Neural cell (in vitro differentiated cells): ENCODE data around the gene PECR. TPM values are rescaled to one million over a fixed set of nuclear protein-coding genes. Genes with fewer than 3 reads are reported as not detected.

ENCODE experiments used
- H2AFZ ChIP-seq: fragments of 200-600, 300-800 bp; sonication (generic), shearing (Covaris generic); 2 replicates; pipeline ENCODE4 v1.6.0; 2014; ENCODE audit warnings: low read depth, mild to moderate bottlenecking, antibody characterized with exemption, low read length, moderate library complexity
- H3F3A ChIP-seq: fragments of 200-600 bp; shearing (Covaris generic); 2 replicates; pipeline ENCODE4 v1.6.1; 2016; ENCODE audit warnings: mild to moderate bottlenecking, moderate library complexity, mixed read lengths, antibody characterized with exemption, low read length; ENCODE audit not compliant: insufficient read depth, poor library complexity, severe bottlenecking
- H3K27ac ChIP-seq: fragments of 200-600, 300-800 bp; sonication (generic), shearing (Covaris generic); 2 replicates; pipeline ENCODE4 v1.5.1; 2014; ENCODE audit warnings: mild to moderate bottlenecking, low read length, moderate library complexity
- H3K27me3 ChIP-seq: fragments of 300-800, 200-600 bp; sonication (generic), shearing (Covaris generic); 2 replicates; pipeline ENCODE4 v1.6.0; 2014; ENCODE audit warnings: mild to moderate bottlenecking, low read depth, low read length, moderate library complexity; ENCODE audit not compliant: insufficient read depth
- H3K36me3 ChIP-seq: fragments of 300-800, 200-600 bp; sonication (generic), shearing (Covaris generic); 2 replicates; pipeline ENCODE4 v1.5.1; 2014; ENCODE audit warnings: mild to moderate bottlenecking, antibody characterized with exemption, low read length, moderate library complexity; ENCODE audit not compliant: insufficient read depth
- H3K4me2 ChIP-seq: fragments of 300-800, 200-600 bp; sonication (generic), shearing (Covaris generic); 2 replicates; pipeline ENCODE4 v1.6.0; 2014; ENCODE audit warnings: mild to moderate bottlenecking, low read length
- H3K4me3 ChIP-seq: fragments of 300-800, 200-600 bp; sonication (generic), shearing (Covaris generic); 2 replicates; pipeline ENCODE4 v1.5.1; 2014; ENCODE audit warnings: mild to moderate bottlenecking, low read length, moderate library complexity
- H3K79me2 ChIP-seq: fragments of 200-600 bp; shearing (Covaris generic); replicated peaks from 2 replicates; pipeline ENCODE4 v1.6.0; 2014; ENCODE audit warnings: mild to moderate bottlenecking, low read length, moderate library complexity; ENCODE audit not compliant: insufficient read depth
- H3K9ac ChIP-seq: fragments of 300-800, 200-600 bp; sonication (generic), shearing (Covaris generic); 2 replicates; pipeline ENCODE4 v1.6.1; 2016; ENCODE audit warnings: mild to moderate bottlenecking, low read length, mixed read lengths
- H3K9me2 ChIP-seq: fragments of 200-600 bp; shearing (Covaris generic); 2 replicates; pipeline ENCODE4 v1.6.1; 2016; ENCODE audit warnings: mild to moderate bottlenecking, low read length, mixed read lengths; ENCODE audit not compliant: insufficient read depth
- H3K9me3 ChIP-seq: fragments of 200-600, 300-800 bp; sonication (generic), shearing (Covaris generic); 2 replicates; pipeline ENCODE4 v1.6.1; 2016; ENCODE audit warnings: mild to moderate bottlenecking, mixed run types, low read length, moderate library complexity, mixed read lengths
- H4K20me1 ChIP-seq: fragments of 200-600 bp; shearing (Covaris generic); 2 replicates; pipeline ENCODE4 v1.6.1; 2016; ENCODE audit warnings: mild to moderate bottlenecking, mixed run types; ENCODE audit not compliant: insufficient read depth
- CTCF ChIP-seq: fragments of 450-650 bp; IDR thresholded peaks from 2 replicates; pipeline ENCODE4 v1.5.1; 2014; ENCODE audit warnings: antibody characterized with exemption, mild to moderate bottlenecking, moderate library complexity; ENCODE audit not compliant: poor library complexity, severe bottlenecking
- EP300 ChIP-seq: fragments of 450-650 bp; conservative IDR thresholded peaks from 2 replicates; pipeline ENCODE4 v1.6.1; 2014; ENCODE audit warnings: antibody characterized with exemption, mild to moderate bottlenecking, moderate library complexity; ENCODE audit not compliant: poor library complexity, severe bottlenecking
- EZH2 ChIP-seq: fragments of 200-600, 300-800 bp; shearing (Covaris generic), sonication (generic); IDR thresholded peaks from 2 replicates; pipeline ENCODE4 v1.6.1; 2014; ENCODE audit warnings: antibody characterized with exemption, low read length, borderline replicate concordance, mild to moderate bottlenecking; ENCODE audit not compliant: insufficient read depth, poor library complexity, severe bottlenecking
- MXI1 ChIP-seq: fragments of 450-650 bp; conservative IDR thresholded peaks from 2 replicates; pipeline ENCODE4 v1.6.1; 2014; ENCODE audit warnings: antibody characterized with exemption, mild to moderate bottlenecking; ENCODE audit not compliant: poor library complexity, severe bottlenecking
- POLR2AphosphoS5 ChIP-seq: IDR thresholded peaks from 2 replicates; pipeline ENCODE4 v1.6.1; 2012
- RAD21 ChIP-seq: fragments of 450-650 bp; conservative IDR thresholded peaks from 2 replicates; pipeline ENCODE4 v1.6.1; 2014; ENCODE audit warnings: antibody characterized with exemption, mild to moderate bottlenecking, moderate library complexity
- REST ChIP-seq: IDR thresholded peaks from 2 replicates; pipeline ENCODE4 v1.6.1; 2012; ENCODE audit warnings: borderline replicate concordance
- SMC3 ChIP-seq: fragments of 450-650 bp; conservative IDR thresholded peaks from 2 replicates; pipeline ENCODE4 v1.6.1; 2014; ENCODE audit warnings: antibody characterized with exemption, mild to moderate bottlenecking, moderate library complexity; ENCODE audit not compliant: poor library complexity
- TAF1 ChIP-seq: IDR thresholded peaks from 2 replicates; pipeline ENCODE4 v1.6.1; 2012; ENCODE audit warnings: low read depth
- polyA plus RNA-seq: library from polyadenylated mRNA; depleted of rRNA; stranded (reverse); fragments of >200 nt; gene quantifications from 2 replicates; pipeline ENCODE4 v1.2.3, GENCODE V29; 2014

PECR gene
- polyA plus RNA-seq, 1 donor from 2014 or later, result 22.1 TPM

- Histone ChIP-seq H3K79me2 (no peaks in the 10 kb centered on the region), H3K9ac (no peak overlapping the region), H3F3A (no peaks in the 10 kb centered on the region), H3K4me3 (no peak overlapping the region), H3K36me3 (no peaks in the 10 kb centered on the region), H3K4me2 (no peak overlapping the region), H4K20me1 (no peaks in the 10 kb centered on the region), H3K9me3 (no peaks in the 10 kb centered on the region), H2AFZ (no peak overlapping the region), H3K27ac (no peak overlapping the region), H3K27me3 (no peaks in the 10 kb centered on the region), H3K9me2 (no peaks in the 10 kb centered on the region)
- TF ChIP-seq RAD21 (no peak), EP300 (no peak), SMC3 (no peak), REST (no peak), EZH2 (no peak), MXI1 (no peak), TAF1 (no peak), POLR2AphosphoS5 (no peak), CTCF (no peak)
Measured at GRCh38 chr2:216014986-216015385, 66.6 kb downstream of the PECR start.

- H3K4me2 ChIP-seq, result no peak overlapping the region
- H2AFZ ChIP-seq, result no peak overlapping the region
Measured at GRCh38 chr2:216014006-216014405, 67.6 kb downstream of the PECR start.

More at GRCh38 chr2:216014006-216014405, 67.6 kb downstream of the PECR start:
- H3F3A ChIP-seq, result no peaks in the 10 kb centered on the region
- no peaks in the 10 kb centered on the region for H3K27me3 ChIP-seq
- no peaks in the 10 kb centered on the region for H3K9me2 ChIP-seq
- H3K9me3 ChIP-seq, result no peaks in the 10 kb centered on the region
- no peak for TF ChIP-seq CTCF
- no peak for TF ChIP-seq POLR2AphosphoS5
- no peak for TF ChIP-seq MXI1
- no peak for TF ChIP-seq EZH2
- TF ChIP-seq RAD21, result no peak
- TF ChIP-seq SMC3, result no peak
- TF ChIP-seq TAF1, result no peak
- TF ChIP-seq EP300, result no peak
- no peak for TF ChIP-seq REST
- H3K79me2 ChIP-seq, result no peaks in the 10 kb centered on the region
- H3K36me3 ChIP-seq, result no peaks in the 10 kb centered on the region
- H4K20me1 ChIP-seq, result no peaks in the 10 kb centered on the region
- no peak overlapping the region for H3K9ac ChIP-seq
- H3K27ac ChIP-seq, result no peak overlapping the region
- peak overlapping the region; percentile 85 for H3K4me3 ChIP-seq
